ENCODE data around the gene IKZF3. TPM values are rescaled to one million over a fixed set of nuclear protein-coding genes. Genes with fewer than 3 reads are reported as not detected.

Gene IKZF3
- total RNA-seq, 1 donor from 2014 or later = 0.34 TPM

DNA sequence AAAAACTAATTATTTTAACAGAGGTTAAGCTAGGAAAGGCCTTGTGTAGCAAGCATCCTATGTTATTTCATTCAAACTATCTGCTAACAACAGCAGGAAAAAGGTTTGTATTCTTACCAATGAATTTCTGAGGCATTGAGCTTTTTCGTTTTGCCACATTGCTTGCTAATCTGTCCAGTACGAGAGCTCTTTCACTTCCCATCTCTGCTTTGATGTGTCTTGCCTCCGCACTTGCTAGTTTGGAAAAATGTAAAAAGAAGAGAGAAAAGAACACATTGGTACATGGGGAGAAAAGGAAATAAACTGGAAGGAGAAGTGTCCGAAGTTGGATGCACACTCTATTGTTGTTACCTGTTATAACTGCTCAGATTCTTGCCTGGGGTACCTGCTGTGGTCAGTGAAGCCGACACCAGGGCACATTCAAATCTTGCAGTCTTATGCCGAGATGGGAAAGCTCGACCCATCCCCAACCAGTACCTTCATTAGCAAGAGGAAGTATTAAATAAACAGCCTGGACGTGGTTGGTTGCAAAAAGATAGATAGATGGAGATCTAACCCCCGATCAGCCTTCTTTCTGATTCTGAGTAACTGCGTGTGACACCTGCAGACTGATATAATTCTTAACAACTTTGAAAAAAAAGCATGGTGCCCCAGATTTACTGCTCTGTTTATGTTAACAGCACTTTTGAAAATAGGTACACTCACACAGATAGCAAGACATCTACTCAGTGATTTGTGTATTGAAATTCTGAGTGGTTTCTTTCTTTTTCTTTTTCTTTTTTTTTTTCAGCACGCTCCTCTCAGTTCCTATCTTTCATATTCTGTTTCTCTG lies 86.4 kb downstream of the IKZF3 start:
- Mint-ChIP-seq H3K27me3 (ENCODE audit: low read depth, unreplicated experiment) (peaks cover 5% of the 10 kb centered on the region), H3K27ac (ENCODE audit: unreplicated experiment) (no peak overlapping the region), H3K4me1 (ENCODE audit: low read depth, unreplicated experiment) (no peaks in the 10 kb centered on the region), H3K9me3 (ENCODE audit: unreplicated experiment) (no peaks in the 10 kb centered on the region), H3K4me3 (ENCODE audit: unreplicated experiment) (no peak overlapping the region), H3K36me3 (ENCODE audit: low read depth, unreplicated experiment) (no peaks in the 10 kb centered on the region)
- H4K20me1 ChIP-seq (ENCODE audit: insufficient read depth, low read length) = no peaks in the 10 kb centered on the region
- no peak overlapping the region for H3K27ac ChIP-seq (ENCODE audit: low read depth, low read length)
- H3K36me3 ChIP-seq (ENCODE audit: insufficient read depth, low read length) = no peaks in the 10 kb centered on the region
- H3K4me2 ChIP-seq (ENCODE audit: low read length) = no peak overlapping the region
- H3K79me2 ChIP-seq (ENCODE audit: insufficient read depth, low read length) = no peaks in the 10 kb centered on the region
- FAIRE-seq (no peak), DNase-seq (ENCODE audit: low read depth) (no peak)
- H3K4me1 ChIP-seq (ENCODE audit: insufficient read depth, low read length) = no peaks in the 10 kb centered on the region
- no peak for TF ChIP-seq EZH2 (IDR thresholded peaks at IDR 0.05; ENCODE audit: insufficient read depth, low read length)
- TF ChIP-seq, protein P1, sequence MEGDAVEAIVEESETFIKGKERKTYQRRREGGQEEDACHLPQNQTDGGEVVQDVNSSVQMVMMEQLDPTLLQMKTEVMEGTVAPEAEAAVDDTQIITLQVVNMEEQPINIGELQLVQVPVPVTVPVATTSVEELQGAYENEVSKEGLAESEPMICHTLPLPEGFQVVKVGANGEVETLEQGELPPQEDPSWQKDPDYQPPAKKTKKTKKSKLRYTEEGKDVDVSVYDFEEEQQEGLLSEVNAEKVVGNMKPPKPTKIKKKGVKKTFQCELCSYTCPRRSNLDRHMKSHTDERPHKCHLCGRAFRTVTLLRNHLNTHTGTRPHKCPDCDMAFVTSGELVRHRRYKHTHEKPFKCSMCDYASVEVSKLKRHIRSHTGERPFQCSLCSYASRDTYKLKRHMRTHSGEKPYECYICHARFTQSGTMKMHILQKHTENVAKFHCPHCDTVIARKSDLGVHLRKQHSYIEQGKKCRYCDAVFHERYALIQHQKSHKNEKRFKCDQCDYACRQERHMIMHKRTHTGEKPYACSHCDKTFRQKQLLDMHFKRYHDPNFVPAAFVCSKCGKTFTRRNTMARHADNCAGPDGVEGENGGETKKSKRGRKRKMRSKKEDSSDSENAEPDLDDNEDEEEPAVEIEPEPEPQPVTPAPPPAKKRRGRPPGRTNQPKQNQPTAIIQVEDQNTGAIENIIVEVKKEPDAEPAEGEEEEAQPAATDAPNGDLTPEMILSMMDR (IDR thresholded peaks at IDR 0.05; ENCODE audit: insufficient read depth, low read depth, low read length) = no peak
- no peak overlapping the region for H2AFZ ChIP-seq (ENCODE audit: low read depth, low read length)
- H3K9me3 ChIP-seq (ENCODE audit: insufficient read depth, low read depth, low read length) = no peaks in the 10 kb centered on the region
- H3K27me3 ChIP-seq (ENCODE audit: insufficient read depth, low read length) = peaks cover 54% of the 10 kb centered on the region
- H3K9ac ChIP-seq (ENCODE audit: low read length) = no peak overlapping the region
- H3K4me3 ChIP-seq (ENCODE audit: insufficient read depth, low read depth, low read length) = no peak overlapping the region

DNA sequence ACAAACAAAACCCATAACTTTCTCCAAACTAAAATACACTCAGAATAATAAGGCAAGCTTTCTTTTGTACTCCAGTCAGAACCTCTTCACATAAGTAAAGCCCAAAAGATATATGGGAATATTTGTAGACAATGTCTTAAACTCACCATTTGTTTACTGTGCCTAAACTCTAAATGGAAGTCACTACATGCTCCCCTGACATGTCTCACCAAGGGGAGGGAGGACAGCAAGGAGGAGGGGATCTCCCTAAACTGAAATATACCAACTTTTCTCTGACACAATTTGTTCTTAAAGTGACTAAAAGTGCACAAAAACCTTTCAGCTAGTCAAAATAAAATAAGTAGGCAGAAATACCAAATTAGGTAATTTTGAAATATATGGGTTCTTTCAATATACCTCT lies 87.9 kb downstream of the IKZF3 start:
- Histone ChIP-seq H3K9ac (ENCODE audit: low read length) (no peak overlapping the region), H3K79me2 (ENCODE audit: insufficient read depth, low read length) (no peaks in the 10 kb centered on the region), H3K4me2 (ENCODE audit: low read length) (no peak overlapping the region), H4K20me1 (ENCODE audit: insufficient read depth, low read length) (no peaks in the 10 kb centered on the region), H3K27ac (ENCODE audit: low read depth, low read length) (no peak overlapping the region), H3K9me3 (ENCODE audit: insufficient read depth, low read depth, low read length) (no peaks in the 10 kb centered on the region), H3K36me3 (ENCODE audit: insufficient read depth, low read length) (no peaks in the 10 kb centered on the region), H3K27me3 (ENCODE audit: insufficient read depth, low read length) (peaks cover 51% of the 10 kb centered on the region), H2AFZ (ENCODE audit: low read depth, low read length) (no peak overlapping the region), H3K4me1 (ENCODE audit: insufficient read depth, low read length) (no peaks in the 10 kb centered on the region), H3K4me3 (ENCODE audit: insufficient read depth, low read depth, low read length) (no peak overlapping the region)
- H3K27ac Mint-ChIP-seq (ENCODE audit: unreplicated experiment) = no peak overlapping the region
- no peaks in the 10 kb centered on the region for H3K9me3 Mint-ChIP-seq (ENCODE audit: unreplicated experiment)
- TF ChIP-seq EZH2 (IDR thresholded peaks at IDR 0.05; ENCODE audit: insufficient read depth, low read length) = no peak
- TF ChIP-seq, protein P1 (IDR thresholded peaks at IDR 0.05; ENCODE audit: insufficient read depth, low read depth, low read length) = no peak
- H3K36me3 Mint-ChIP-seq (ENCODE audit: low read depth, unreplicated experiment) = no peaks in the 10 kb centered on the region
- DNase-seq (ENCODE audit: low read depth) = no peak
- H3K4me3 Mint-ChIP-seq (ENCODE audit: unreplicated experiment) = no peak overlapping the region
- H3K4me1 Mint-ChIP-seq (ENCODE audit: low read depth, unreplicated experiment) = peaks cover 4% of the 10 kb centered on the region
- peaks cover 5% of the 10 kb centered on the region for H3K27me3 Mint-ChIP-seq (ENCODE audit: low read depth, unreplicated experiment)
- no peak for FAIRE-seq

DNA sequence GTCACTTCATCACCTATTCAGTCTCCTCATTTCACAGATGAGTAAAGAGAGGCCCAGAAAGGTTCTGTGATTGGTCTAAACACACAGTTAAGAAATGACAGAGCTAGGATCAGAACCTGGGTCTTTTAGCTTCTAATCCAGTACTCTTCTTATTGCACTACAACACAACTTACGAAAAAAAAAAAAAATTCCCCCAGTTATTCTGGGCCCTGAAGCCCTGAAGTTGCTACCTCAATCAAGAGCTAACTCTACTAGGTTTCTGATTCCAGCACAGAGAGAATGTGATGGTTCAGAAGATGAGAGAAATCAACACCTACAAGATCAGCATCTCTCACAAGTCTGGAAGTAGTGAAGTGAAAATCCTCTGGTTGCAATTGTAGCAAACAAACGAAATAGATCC lies 89.1 kb downstream of the IKZF3 start:
- TF ChIP-seq, protein P1 (IDR thresholded peaks at IDR 0.05; ENCODE audit: insufficient read depth, low read depth, low read length) = no peak
- no peak for TF ChIP-seq EZH2 (IDR thresholded peaks at IDR 0.05; ENCODE audit: insufficient read depth, low read length)
- Histone ChIP-seq H3K79me2 (ENCODE audit: insufficient read depth, low read length) (no peaks in the 10 kb centered on the region), H3K36me3 (ENCODE audit: insufficient read depth, low read length) (no peaks in the 10 kb centered on the region), H3K4me1 (ENCODE audit: insufficient read depth, low read length) (no peaks in the 10 kb centered on the region), H3K27me3 (ENCODE audit: insufficient read depth, low read length) (peaks cover 48% of the 10 kb centered on the region), H3K9me3 (ENCODE audit: insufficient read depth, low read depth, low read length) (no peaks in the 10 kb centered on the region), H4K20me1 (ENCODE audit: insufficient read depth, low read length) (no peaks in the 10 kb centered on the region), H2AFZ (ENCODE audit: low read depth, low read length) (no peak overlapping the region), H3K4me2 (ENCODE audit: low read length) (no peak overlapping the region), H3K9ac (ENCODE audit: low read length) (no peak overlapping the region), H3K27ac (ENCODE audit: low read depth, low read length) (no peak overlapping the region), H3K4me3 (ENCODE audit: insufficient read depth, low read depth, low read length) (no peak overlapping the region)
- DNase-seq (ENCODE audit: low read depth) (no peak), FAIRE-seq (no peak)
- no peak overlapping the region for H3K4me3 Mint-ChIP-seq (ENCODE audit: unreplicated experiment)
- no peak overlapping the region for H3K27ac Mint-ChIP-seq (ENCODE audit: unreplicated experiment)
- peaks cover 8% of the 10 kb centered on the region for H3K4me1 Mint-ChIP-seq (ENCODE audit: low read depth, unreplicated experiment)
- H3K27me3 Mint-ChIP-seq (ENCODE audit: low read depth, unreplicated experiment) = peaks cover 5% of the 10 kb centered on the region
- no peaks in the 10 kb centered on the region for H3K36me3 Mint-ChIP-seq (ENCODE audit: low read depth, unreplicated experiment)
- no peaks in the 10 kb centered on the region for H3K9me3 Mint-ChIP-seq (ENCODE audit: unreplicated experiment)
